ENCODE results near the gene FIBCD1.

FIBCD1 gene

DNA sequence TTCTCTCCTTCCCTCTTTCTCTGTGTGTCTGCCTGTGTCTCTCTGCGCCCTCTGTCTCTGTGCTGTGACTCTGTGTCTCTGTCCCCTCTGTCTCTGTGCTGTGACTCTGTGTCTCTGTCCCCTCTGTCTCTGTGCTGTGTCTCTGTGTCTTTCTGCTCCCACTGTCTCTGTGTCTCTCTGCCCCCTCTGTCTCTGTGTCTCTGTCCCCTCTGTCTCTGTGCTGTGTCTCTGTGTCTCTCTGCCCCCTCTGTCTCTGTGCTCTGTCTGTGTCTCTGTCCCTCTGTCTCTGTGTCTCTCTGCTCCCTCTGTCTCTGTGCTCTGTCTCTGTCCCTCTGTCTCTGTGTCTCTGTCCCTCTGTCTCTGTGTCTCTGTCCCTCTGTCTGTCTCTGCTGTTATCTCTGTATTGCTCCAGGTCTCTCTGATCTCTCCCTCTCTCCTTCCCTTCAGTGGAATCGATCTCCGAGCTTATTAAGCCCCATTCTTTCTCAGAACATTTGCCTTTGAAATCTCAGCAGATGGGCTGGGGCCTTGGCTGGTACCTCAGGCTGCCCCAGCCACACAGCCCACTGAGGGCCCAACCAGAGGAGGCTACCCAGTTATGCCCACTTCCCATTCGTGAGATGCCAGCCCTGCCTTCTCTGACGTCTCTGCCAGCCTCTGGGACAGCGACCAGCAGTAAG is 33.4 kb upstream of the FIBCD1 start:
- Histone ChIP-seq H3K36me3 (ENCODE audit: control insufficient read depth in 1 of 2, insufficient read depth in 2 of 2, low read length in 2 of 2) (no peaks in the 10 kb centered on the region), H3K9me3 (ENCODE audit: control insufficient read depth in 1 of 2, low read length in 2 of 2) (no peaks in the 10 kb centered on the region), H3K4me3 (ENCODE audit: low read depth in 1 of 2, low read length in 2 of 2) (no peak overlapping the region), H3K27me3 (ENCODE audit: low read depth, low read length) (peaks cover 7% of the 10 kb centered on the region), H3K27ac (ENCODE audit: low read length) (no peak overlapping the region), H3K4me1 (ENCODE audit: control insufficient read depth in 1 of 2, insufficient read depth in 2 of 2, low read length in 2 of 2) (no peaks in the 10 kb centered on the region)

GRCh38 chr9:130971294-130971849 is 32.3 kb upstream of the FIBCD1 start:
- H3K4me1 ChIP-seq (ENCODE audit: control insufficient read depth in 1 of 2, insufficient read depth in 2 of 2, low read length in 2 of 2) = no peaks in the 10 kb centered on the region
- H3K36me3 ChIP-seq (ENCODE audit: control insufficient read depth in 1 of 2, insufficient read depth in 2 of 2, low read length in 2 of 2) = no peaks in the 10 kb centered on the region
- H3K4me3 ChIP-seq (ENCODE audit: low read depth in 1 of 2, low read length in 2 of 2) = no peak overlapping the region
- H3K27ac ChIP-seq (ENCODE audit: low read length) = no peak overlapping the region
- H3K9me3 ChIP-seq (ENCODE audit: control insufficient read depth in 1 of 2, low read length in 2 of 2) = no peaks in the 10 kb centered on the region
- H3K27me3 ChIP-seq (ENCODE audit: low read depth, low read length) = peaks cover 7% of the 10 kb centered on the region

GRCh38 chr9:130970855-130971254 is 31.8 kb upstream of the FIBCD1 start:
- Histone ChIP-seq H3K36me3 (ENCODE audit: control insufficient read depth in 1 of 2, insufficient read depth in 2 of 2, low read length in 2 of 2) (no peaks in the 10 kb centered on the region), H3K9me3 (ENCODE audit: control insufficient read depth in 1 of 2, low read length in 2 of 2) (no peaks in the 10 kb centered on the region), H3K4me3 (ENCODE audit: low read depth in 1 of 2, low read length in 2 of 2) (no peak overlapping the region), H3K27me3 (ENCODE audit: low read depth, low read length) (peaks cover 7% of the 10 kb centered on the region), H3K4me1 (ENCODE audit: control insufficient read depth in 1 of 2, insufficient read depth in 2 of 2, low read length in 2 of 2) (no peaks in the 10 kb centered on the region), H3K27ac (ENCODE audit: low read length) (no peak overlapping the region)

GRCh38 chr9:130970052-130970451 is 31.0 kb upstream of the FIBCD1 start:
- Histone ChIP-seq H3K27me3 (ENCODE audit: low read depth, low read length) (peaks cover 7% of the 10 kb centered on the region), H3K4me3 (ENCODE audit: low read depth in 1 of 2, low read length in 2 of 2) (no peak overlapping the region), H3K27ac (ENCODE audit: low read length) (no peak overlapping the region), H3K36me3 (ENCODE audit: control insufficient read depth in 1 of 2, insufficient read depth in 2 of 2, low read length in 2 of 2) (no peaks in the 10 kb centered on the region), H3K4me1 (ENCODE audit: control insufficient read depth in 1 of 2, insufficient read depth in 2 of 2, low read length in 2 of 2) (no peaks in the 10 kb centered on the region), H3K9me3 (ENCODE audit: control insufficient read depth in 1 of 2, low read length in 2 of 2) (no peaks in the 10 kb centered on the region)

DNA sequence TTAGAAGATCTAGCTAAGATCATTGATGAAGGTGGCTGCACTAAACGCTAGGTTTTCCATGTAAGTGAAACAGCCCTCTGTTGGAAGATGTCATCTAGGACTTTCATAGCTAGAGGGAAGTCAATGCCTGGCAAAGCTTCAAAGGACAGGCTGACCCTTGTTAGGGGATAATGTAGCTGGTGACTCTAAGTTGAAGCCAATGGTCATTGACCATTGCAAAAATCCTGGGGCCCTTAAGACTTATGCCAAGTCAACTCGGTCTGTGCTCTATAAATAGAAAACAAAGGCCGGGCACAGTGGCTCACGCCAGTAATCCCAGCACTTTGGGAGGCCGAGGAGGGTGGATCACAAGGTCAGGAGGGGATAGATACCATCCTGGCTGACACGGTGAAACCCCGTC is 26.6 kb upstream of the FIBCD1 start:
- no peak overlapping the region for H3K4me3 ChIP-seq (ENCODE audit: low read depth in 1 of 2, low read length in 2 of 2)
- no peaks in the 10 kb centered on the region for H3K9me3 ChIP-seq (ENCODE audit: control insufficient read depth in 1 of 2, low read length in 2 of 2)
- no peaks in the 10 kb centered on the region for H3K36me3 ChIP-seq (ENCODE audit: control insufficient read depth in 1 of 2, insufficient read depth in 2 of 2, low read length in 2 of 2)
- no peaks in the 10 kb centered on the region for H3K27me3 ChIP-seq (ENCODE audit: low read depth, low read length)
- H3K4me1 ChIP-seq (ENCODE audit: control insufficient read depth in 1 of 2, insufficient read depth in 2 of 2, low read length in 2 of 2) = no peaks in the 10 kb centered on the region
- no peak overlapping the region for H3K27ac ChIP-seq (ENCODE audit: low read length)

DNA sequence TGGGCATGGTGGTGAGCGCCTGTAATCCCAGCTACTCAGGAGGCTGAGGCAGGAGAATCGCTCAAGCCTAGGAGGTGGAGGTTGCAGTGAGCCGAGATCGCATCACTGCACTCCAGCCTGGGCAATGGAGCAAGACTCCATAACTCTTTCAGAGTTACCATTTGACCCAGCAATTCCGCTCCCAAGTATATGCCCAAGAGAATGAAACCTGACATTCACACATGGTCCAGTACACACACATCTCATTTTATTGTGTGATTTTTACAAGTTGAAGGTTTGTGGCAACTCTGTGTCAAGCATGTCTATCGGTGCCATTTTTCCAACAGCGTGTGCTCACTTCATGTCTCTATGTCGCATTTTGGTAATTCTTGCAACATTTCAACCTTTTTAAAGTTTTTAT is 24.9 kb upstream of the FIBCD1 start:
- Histone ChIP-seq H3K36me3 (ENCODE audit: control insufficient read depth in 1 of 2, insufficient read depth in 2 of 2, low read length in 2 of 2) (no peaks in the 10 kb centered on the region), H3K27me3 (ENCODE audit: low read depth, low read length) (no peaks in the 10 kb centered on the region), H3K9me3 (ENCODE audit: control insufficient read depth in 1 of 2, low read length in 2 of 2) (no peaks in the 10 kb centered on the region), H3K27ac (ENCODE audit: low read length) (no peak overlapping the region), H3K4me3 (ENCODE audit: low read depth in 1 of 2, low read length in 2 of 2) (no peak overlapping the region), H3K4me1 (ENCODE audit: control insufficient read depth in 1 of 2, insufficient read depth in 2 of 2, low read length in 2 of 2) (no peaks in the 10 kb centered on the region)

DNA sequence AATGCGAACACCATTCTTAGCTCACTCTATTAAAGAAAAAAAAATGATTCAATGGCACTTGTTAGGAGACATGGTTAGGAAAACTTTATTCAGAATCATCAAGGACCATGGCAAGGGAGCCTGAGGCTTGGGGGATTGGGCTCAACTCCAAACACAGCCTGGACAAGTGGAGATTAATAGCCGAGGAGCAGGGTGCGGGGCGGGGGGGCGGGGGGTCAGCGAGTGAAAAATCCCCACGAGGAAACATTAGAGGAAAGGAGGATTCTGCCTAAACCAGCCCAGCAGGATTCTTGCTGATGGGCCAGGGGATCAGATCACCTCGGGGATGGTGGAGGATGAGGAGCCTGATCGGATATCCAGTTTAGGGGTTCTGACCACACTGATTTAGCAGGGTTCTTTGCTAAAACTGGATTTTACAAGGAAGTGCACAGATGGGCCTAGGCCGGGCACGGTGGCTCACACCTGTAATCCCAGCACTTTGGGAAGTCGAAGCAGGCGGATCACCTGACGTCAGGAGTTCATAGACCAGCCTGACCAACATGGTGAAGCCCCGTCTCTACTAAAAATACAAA is 24.4 kb upstream of the FIBCD1 start:
- Histone ChIP-seq H3K4me3 (ENCODE audit: low read depth in 1 of 2, low read length in 2 of 2) (no peak overlapping the region), H3K27me3 (ENCODE audit: low read depth, low read length) (no peaks in the 10 kb centered on the region), H3K4me1 (ENCODE audit: control insufficient read depth in 1 of 2, insufficient read depth in 2 of 2, low read length in 2 of 2) (no peaks in the 10 kb centered on the region), H3K36me3 (ENCODE audit: control insufficient read depth in 1 of 2, insufficient read depth in 2 of 2, low read length in 2 of 2) (no peaks in the 10 kb centered on the region), H3K27ac (ENCODE audit: low read length) (no peak overlapping the region), H3K9me3 (ENCODE audit: control insufficient read depth in 1 of 2, low read length in 2 of 2) (no peaks in the 10 kb centered on the region)

GRCh38 chr9:130962418-130963316 is 23.6 kb upstream of the FIBCD1 start:
- no peaks in the 10 kb centered on the region for H3K4me1 ChIP-seq (ENCODE audit: control insufficient read depth in 1 of 2, insufficient read depth in 2 of 2, low read length in 2 of 2)
- no peaks in the 10 kb centered on the region for H3K9me3 ChIP-seq (ENCODE audit: control insufficient read depth in 1 of 2, low read length in 2 of 2)
- H3K27me3 ChIP-seq (ENCODE audit: low read depth, low read length) = no peaks in the 10 kb centered on the region
- H3K36me3 ChIP-seq (ENCODE audit: control insufficient read depth in 1 of 2, insufficient read depth in 2 of 2, low read length in 2 of 2) = no peaks in the 10 kb centered on the region
- no peak overlapping the region for H3K4me3 ChIP-seq (ENCODE audit: low read depth in 1 of 2, low read length in 2 of 2)
- no peak overlapping the region for H3K27ac ChIP-seq (ENCODE audit: low read length)

GRCh38 chr9:130961511-130962300 is 22.7 kb upstream of the FIBCD1 start:
- Histone ChIP-seq H3K4me3 (ENCODE audit: low read depth in 1 of 2, low read length in 2 of 2) (no peak overlapping the region), H3K27me3 (ENCODE audit: low read depth, low read length) (no peaks in the 10 kb centered on the region), H3K36me3 (ENCODE audit: control insufficient read depth in 1 of 2, insufficient read depth in 2 of 2, low read length in 2 of 2) (no peaks in the 10 kb centered on the region), H3K27ac (ENCODE audit: low read length) (no peak overlapping the region), H3K9me3 (ENCODE audit: control insufficient read depth in 1 of 2, low read length in 2 of 2) (no peaks in the 10 kb centered on the region), H3K4me1 (ENCODE audit: control insufficient read depth in 1 of 2, insufficient read depth in 2 of 2, low read length in 2 of 2) (no peaks in the 10 kb centered on the region)

DNA sequence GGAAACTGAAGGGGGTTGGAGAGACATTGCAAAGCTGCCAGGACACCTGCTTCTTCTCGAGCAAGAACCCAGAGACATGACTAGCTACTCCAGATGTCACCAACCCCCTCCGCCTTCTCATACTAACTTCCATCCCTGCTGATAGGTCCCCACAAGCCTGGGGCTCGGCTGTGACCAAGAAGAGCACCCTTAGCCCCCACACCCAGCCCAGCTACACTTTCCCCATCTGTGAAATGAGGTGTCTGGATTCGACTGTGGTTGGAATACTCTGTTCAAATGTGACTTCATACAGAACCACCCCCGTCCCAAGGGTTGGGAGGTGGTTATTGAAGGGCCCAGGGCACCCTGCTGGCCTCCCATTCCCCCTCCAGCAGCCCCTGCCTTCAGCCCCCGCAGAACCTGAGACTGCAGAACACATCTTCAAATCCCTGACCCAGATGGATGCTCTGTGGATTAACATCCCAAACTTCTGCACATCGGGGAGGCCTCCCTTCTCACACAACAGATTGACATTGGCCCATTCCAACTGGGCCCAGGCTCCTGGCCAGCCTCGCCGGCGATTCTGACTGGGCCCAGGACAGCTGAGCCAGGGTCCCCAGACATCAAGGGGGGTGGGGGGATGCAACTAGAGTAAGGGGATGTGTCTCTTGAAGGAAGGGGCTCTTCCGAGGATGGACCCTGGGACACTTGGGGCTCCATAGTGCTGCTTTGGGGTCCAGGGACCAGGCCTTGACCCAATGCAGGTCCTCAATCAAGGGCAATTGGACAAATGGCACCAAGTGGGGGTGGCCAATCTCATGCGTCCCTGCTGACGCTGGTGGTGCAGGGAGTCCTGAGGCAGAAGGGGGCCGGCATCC is 21.7 kb upstream of the FIBCD1 start:
- no peak overlapping the region for H3K4me3 ChIP-seq (ENCODE audit: low read depth in 1 of 2, low read length in 2 of 2)
- H3K27ac ChIP-seq (ENCODE audit: low read length) = no peak overlapping the region
- H3K9me3 ChIP-seq (ENCODE audit: control insufficient read depth in 1 of 2, low read length in 2 of 2) = no peaks in the 10 kb centered on the region
- H3K27me3 ChIP-seq (ENCODE audit: low read depth, low read length) = no peaks in the 10 kb centered on the region
- H3K4me1 ChIP-seq (ENCODE audit: control insufficient read depth in 1 of 2, insufficient read depth in 2 of 2, low read length in 2 of 2) = no peaks in the 10 kb centered on the region
- no peaks in the 10 kb centered on the region for H3K36me3 ChIP-seq (ENCODE audit: control insufficient read depth in 1 of 2, insufficient read depth in 2 of 2, low read length in 2 of 2)
